GM12873 (cell line): ENCODE measurements around the gene BZW2.

Experiments
- TF ChIP-seq, protein P1 (sequence below): IDR thresholded peaks from 2 replicates; pipeline ENCODE4 v1.5.1; 2012; ENCODE audit warnings: low read depth, mild to moderate bottlenecking, moderate library complexity, low read length, control low read depth; ENCODE audit not compliant: insufficient read depth; ENCODE audit errors: missing control alignments

The BZW2 gene

DNA sequence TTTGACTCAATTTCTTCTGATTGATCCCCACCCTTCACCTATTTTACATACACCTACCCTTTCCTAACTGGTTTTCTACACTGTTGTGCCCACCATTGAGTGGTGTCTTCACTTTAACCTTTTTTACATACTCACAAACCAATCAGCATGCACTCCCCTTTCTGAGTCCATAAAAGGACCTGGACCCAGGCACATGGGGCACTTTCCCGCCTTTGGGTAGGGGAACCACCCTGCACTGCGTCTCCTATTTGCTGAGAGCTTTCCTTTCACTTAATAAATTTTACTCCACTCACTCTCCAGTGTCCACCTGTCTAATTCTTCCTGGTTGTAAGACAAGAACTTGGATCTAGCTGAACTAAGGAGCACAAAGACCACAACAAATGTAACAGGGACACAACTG, 34.3 kb upstream of the BZW2 start:
- TF ChIP-seq, protein P1, sequence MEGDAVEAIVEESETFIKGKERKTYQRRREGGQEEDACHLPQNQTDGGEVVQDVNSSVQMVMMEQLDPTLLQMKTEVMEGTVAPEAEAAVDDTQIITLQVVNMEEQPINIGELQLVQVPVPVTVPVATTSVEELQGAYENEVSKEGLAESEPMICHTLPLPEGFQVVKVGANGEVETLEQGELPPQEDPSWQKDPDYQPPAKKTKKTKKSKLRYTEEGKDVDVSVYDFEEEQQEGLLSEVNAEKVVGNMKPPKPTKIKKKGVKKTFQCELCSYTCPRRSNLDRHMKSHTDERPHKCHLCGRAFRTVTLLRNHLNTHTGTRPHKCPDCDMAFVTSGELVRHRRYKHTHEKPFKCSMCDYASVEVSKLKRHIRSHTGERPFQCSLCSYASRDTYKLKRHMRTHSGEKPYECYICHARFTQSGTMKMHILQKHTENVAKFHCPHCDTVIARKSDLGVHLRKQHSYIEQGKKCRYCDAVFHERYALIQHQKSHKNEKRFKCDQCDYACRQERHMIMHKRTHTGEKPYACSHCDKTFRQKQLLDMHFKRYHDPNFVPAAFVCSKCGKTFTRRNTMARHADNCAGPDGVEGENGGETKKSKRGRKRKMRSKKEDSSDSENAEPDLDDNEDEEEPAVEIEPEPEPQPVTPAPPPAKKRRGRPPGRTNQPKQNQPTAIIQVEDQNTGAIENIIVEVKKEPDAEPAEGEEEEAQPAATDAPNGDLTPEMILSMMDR, result no peak

DNA sequence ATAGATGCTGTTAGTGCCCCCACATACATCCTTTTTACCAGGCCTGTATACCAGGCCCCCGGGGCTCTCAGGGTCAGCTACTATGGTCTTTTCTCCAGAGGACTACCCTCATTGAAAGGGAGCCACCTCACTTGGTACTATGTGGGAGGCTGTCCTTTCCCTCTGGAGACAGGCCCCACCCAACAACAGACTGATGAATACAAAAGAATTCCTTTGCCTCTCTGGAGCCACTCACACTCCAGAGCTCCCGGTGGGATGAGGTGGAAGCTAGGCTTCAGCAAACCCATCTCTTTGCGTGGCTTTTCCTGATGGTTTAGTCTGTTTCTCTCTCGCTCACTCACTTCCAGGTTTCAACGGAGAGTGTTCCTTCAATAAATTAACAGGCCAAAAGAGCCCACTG, 30.8 kb upstream of the BZW2 start:
- TF ChIP-seq, protein P1, result no peak

DNA sequence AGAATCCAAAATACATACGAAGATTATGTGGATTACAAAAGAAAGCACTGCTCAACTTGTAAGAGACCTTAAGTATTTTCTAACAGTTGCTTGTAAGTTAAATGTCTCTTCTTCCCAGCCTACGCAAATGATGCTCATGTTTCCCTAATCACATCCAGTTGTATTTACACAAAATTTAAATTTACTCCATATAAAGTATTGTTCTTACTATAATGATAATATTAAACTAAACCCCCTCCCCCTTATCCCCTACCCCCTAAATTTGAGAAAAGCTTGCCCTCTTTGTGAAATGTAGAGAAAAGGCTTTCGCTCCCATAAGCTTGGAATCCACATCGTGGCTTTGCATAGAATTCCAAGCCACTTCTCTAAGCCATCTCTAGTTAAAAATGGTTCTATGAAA, 29.9 kb upstream of the BZW2 start:
- TF ChIP-seq, protein P1, result no peak

DNA sequence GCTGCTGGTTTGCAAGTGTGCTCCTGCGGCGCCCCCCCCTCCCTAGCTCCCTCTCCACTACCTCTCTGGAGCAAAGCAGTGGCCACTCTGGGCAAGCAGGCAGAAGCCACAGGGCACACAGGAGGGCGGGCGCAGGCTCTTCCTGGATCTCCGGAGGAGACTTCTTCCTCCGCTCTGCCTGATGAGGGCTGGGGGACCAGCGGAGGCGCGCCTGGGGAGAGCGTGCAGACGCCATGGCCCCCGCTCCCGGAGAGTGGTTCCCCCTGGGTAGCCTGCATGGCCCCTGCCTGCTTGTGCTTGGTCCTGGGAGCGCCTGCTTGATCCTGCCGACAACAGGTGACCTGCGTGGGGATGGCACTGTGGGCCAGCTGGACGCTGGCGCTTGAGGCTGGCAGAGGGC, 29.4 kb upstream of the BZW2 start:
- TF ChIP-seq, protein P1, result no peak

DNA sequence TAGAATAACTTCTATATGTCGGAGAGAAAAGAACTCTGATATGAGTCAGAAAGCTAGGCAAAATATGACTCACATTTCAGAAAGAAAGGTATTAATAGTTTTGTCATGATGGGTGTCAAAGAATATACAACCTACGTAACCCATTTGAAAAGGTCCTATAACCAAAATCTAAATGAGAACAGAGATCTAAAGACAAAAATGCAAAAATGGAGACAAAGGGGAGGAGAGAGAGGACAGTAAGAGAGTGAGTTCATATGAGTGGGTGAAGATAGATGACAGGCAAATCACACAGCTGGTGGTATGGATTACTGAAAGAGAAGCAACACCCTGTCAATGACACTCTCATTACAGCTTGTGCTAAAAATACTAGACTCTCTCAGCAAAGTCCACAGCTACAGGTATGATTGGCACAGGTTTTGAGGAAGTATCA, 26.0 kb upstream of the BZW2 start:
- TF ChIP-seq, protein P1, result no peak

DNA sequence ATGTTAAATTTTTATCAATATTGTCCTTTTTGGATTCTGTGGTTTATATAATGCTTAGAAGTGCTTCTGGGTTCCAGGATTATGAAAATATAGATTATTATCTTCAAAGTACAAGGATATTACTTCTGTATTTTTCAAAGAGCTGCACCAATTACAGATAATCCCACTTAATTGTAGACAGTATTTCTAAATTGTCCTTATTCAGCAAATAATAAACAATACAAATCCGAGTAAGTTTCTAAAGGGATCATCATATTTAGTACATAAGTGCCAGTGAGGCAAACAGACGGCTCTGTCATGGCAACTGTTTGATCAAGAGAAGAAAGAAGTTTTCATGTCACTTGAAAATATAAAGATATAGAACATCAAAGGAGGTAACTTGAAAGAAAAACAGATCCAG, 19.6 kb upstream of the BZW2 start:
- TF ChIP-seq, protein P1, result no peak

DNA sequence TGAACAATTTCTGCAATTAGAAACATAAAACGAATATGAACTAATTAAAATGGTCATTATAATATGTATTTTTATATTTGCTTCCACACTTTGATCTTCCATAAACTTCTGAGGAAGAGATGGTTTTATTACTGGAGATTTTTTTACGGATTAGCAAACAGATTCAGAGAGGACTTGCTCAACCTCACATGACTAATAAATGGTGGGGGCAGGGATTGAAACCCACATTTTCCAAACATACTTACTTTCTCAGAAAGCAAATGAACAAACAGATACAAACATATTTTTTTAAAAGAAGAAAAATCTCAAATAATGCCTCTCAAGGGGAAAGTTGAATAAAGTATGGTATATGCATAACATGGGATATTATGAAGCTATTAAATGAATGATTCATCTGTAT, 18.7 kb upstream of the BZW2 start:
- TF ChIP-seq, protein P1, result no peak
